Neural crest cell (in vitro differentiated cells): ENCODE measurements around the gene TLK1. TPM values are rescaled to one million over a fixed set of nuclear protein-coding genes. Genes with fewer than 3 reads are reported as not detected.

Experiments used
- DNase-seq: peaks from one replicate; pipeline ENCODE4 v3.0.0; 2021; ENCODE audit warnings: low read depth, mixed read lengths, low spot score
- H3K27ac Mint-ChIP-seq: one replicate; pipeline ENCODE4 v1.8.0; 2021; ENCODE audit warnings: mild to moderate bottlenecking, mixed read lengths; ENCODE audit not compliant: unreplicated experiment
- H3K27me3 Mint-ChIP-seq: 2 replicates; pipeline ENCODE4 v1.8.0; 2021; ENCODE audit warnings: low read depth, mild to moderate bottlenecking, mixed read lengths
- H3K36me3 Mint-ChIP-seq: 2 replicates; pipeline ENCODE4 v1.8.0; 2021; ENCODE audit warnings: low read depth, mild to moderate bottlenecking, mixed read lengths
- H3K4me1 Mint-ChIP-seq: 2 replicates; pipeline ENCODE4 v1.8.0; 2021; ENCODE audit warnings: mixed read lengths
- H3K4me3 Mint-ChIP-seq: one replicate; pipeline ENCODE4 v1.8.0; 2021; ENCODE audit warnings: mild to moderate bottlenecking, mixed read lengths
- H3K9me3 Mint-ChIP-seq: 2 replicates; pipeline ENCODE4 v1.8.0; 2021; ENCODE audit warnings: mixed read lengths
- total RNA-seq: library from RNA; stranded (reverse); gene quantifications from 2 replicates; pipeline ENCODE4 v1.2.1, GENCODE V29; 2021
- TF ChIP-seq, protein P1 (sequence below): fragments of 200-600 bp; sonication (generic); conservative IDR thresholded peaks from 2 replicates; pipeline ENCODE4 v1.5.0; 2021; ENCODE audit warnings: antibody characterized with exemption, mild to moderate bottlenecking

The TLK1 gene
- total RNA-seq, 1 donor from 2014 or later: 65.5 TPM

- Mint-ChIP-seq H3K36me3 (peaks cover 20% of the 10 kb centered on the region), H3K9me3 (no peaks in the 10 kb centered on the region), H3K4me3 (no peak overlapping the region), H3K4me1 (peaks cover 22% of the 10 kb centered on the region), H3K27ac (no peak overlapping the region), H3K27me3 (no peaks in the 10 kb centered on the region)
- no peak for DNase-seq
- TF ChIP-seq, protein P1, sequence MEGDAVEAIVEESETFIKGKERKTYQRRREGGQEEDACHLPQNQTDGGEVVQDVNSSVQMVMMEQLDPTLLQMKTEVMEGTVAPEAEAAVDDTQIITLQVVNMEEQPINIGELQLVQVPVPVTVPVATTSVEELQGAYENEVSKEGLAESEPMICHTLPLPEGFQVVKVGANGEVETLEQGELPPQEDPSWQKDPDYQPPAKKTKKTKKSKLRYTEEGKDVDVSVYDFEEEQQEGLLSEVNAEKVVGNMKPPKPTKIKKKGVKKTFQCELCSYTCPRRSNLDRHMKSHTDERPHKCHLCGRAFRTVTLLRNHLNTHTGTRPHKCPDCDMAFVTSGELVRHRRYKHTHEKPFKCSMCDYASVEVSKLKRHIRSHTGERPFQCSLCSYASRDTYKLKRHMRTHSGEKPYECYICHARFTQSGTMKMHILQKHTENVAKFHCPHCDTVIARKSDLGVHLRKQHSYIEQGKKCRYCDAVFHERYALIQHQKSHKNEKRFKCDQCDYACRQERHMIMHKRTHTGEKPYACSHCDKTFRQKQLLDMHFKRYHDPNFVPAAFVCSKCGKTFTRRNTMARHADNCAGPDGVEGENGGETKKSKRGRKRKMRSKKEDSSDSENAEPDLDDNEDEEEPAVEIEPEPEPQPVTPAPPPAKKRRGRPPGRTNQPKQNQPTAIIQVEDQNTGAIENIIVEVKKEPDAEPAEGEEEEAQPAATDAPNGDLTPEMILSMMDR: no peak
Observed at GRCh38 chr2:171008550-171009205, 152.0 kb downstream of the TLK1 start.

GRCh38 chr2:171004833-171005232 lies 155.9 kb downstream of the TLK1 start:
- Mint-ChIP-seq H3K27ac (peak overlapping the region; percentile 58), H3K4me1 (peaks cover 16% of the 10 kb centered on the region), H3K27me3 (no peaks in the 10 kb centered on the region), H3K4me3 (no peak overlapping the region), H3K36me3 (peaks cover 19% of the 10 kb centered on the region), H3K9me3 (no peaks in the 10 kb centered on the region)
- no peak for DNase-seq
- TF ChIP-seq, protein P1: no peak

DNA sequence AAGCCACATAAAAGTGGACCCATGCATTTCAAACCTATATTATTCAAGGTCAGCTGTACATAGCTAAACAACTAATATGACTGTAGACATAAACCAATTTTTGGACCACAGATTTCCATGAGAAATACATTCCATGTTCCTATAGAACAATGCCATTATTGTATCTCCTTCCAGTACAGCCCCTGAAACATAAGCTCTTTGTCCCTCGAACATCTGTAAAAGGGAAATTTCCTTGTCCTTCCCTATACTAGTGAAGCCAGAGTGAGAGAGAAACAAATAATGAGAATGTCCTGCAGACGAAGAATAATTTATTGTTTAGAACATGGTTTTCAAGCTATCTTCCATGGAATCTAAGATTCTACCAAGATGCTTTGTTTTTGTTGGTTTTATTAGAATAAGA lies 156.3 kb downstream of the TLK1 start:
- H3K4me3 Mint-ChIP-seq: no peak overlapping the region
- DNase-seq: no peak
- TF ChIP-seq, protein P1: no peak
- no peaks in the 10 kb centered on the region for H3K9me3 Mint-ChIP-seq
- no peaks in the 10 kb centered on the region for H3K27me3 Mint-ChIP-seq
- H3K27ac Mint-ChIP-seq: peak overlapping the region; percentile 65
- H3K4me1 Mint-ChIP-seq: peaks cover 14% of the 10 kb centered on the region
- peaks cover 19% of the 10 kb centered on the region for H3K36me3 Mint-ChIP-seq

- Mint-ChIP-seq H3K27me3 (no peaks in the 10 kb centered on the region), H3K27ac (no peak overlapping the region), H3K4me3 (no peak overlapping the region), H3K4me1 (peaks cover 6% of the 10 kb centered on the region), H3K36me3 (peaks cover 20% of the 10 kb centered on the region), H3K9me3 (no peaks in the 10 kb centered on the region)
- no peak for DNase-seq
- TF ChIP-seq, protein P1: no peak
Observed at GRCh38 chr2:170999654-171000053, 161.0 kb downstream of the TLK1 start.

- DNase-seq: no peak
- H3K36me3 Mint-ChIP-seq: peaks cover 21% of the 10 kb centered on the region
- TF ChIP-seq, protein P1: no peak
- H3K9me3 Mint-ChIP-seq: no peaks in the 10 kb centered on the region
- H3K27me3 Mint-ChIP-seq: no peaks in the 10 kb centered on the region
- no peak overlapping the region for H3K27ac Mint-ChIP-seq
- H3K4me1 Mint-ChIP-seq: no peaks in the 10 kb centered on the region
- H3K4me3 Mint-ChIP-seq: no peak overlapping the region
Observed at GRCh38 chr2:170997893-170998597, 162.6 kb downstream of the TLK1 start.
